Endothelial cell of umbilical vein (primary cell): ENCODE results near the gene MAML2. TPM values are rescaled to one million over a fixed set of nuclear protein-coding genes. Genes with fewer than 3 reads are reported as not detected.
A peak's percentile ranks its signal among the peaks of the same experiment; 100 is the strongest.

Experiments used
- BruUV-seq: library from RNA; stranded (reverse); fragments of 400-500 nt; replicated peaks from 2 replicates; lab custom pipeline; 2021; lab: Mats Ljungman, UMichigan
- CTCF ChIA-PET: fragments of 300-600, 350-600 bp; sonication (Branson Sonifier 250); formaldehyde crosslinking; loops from one replicate; lab custom pipeline; 2021; ENCODE audit warnings: antibody characterized with exemption, inconsistent platforms; lab: Charles Lee
- POLR2A ChIA-PET: fragments of 300-600, 350-600 bp; sonication (Branson Sonifier 250); formaldehyde crosslinking; loops from one replicate; lab custom pipeline; 2021; ENCODE audit warnings: antibody characterized with exemption, inconsistent platforms; lab: Charles Lee
- DNase-seq: peaks from one replicate; pipeline ENCODE4 v3.0.0-alpha.2; 2011; ENCODE audit warnings: low read depth, low spot score
- FAIRE-seq: peaks from 2 replicates; lab custom pipeline; 2011; peaks lifted over from hg19 to GRCh38; lab: Jason Lieb, UNC
- H2AFZ ChIP-seq: 2 replicates; pipeline ENCODE4 v1.6.0; 2012; ENCODE audit warnings: low read depth, low read length, control low read depth, inconsistent platforms
- H3K27ac ChIP-seq: 2 replicates; pipeline ENCODE4 v1.5.1; 2011; ENCODE audit warnings: low read depth, mild to moderate bottlenecking, control low read depth, low read length, moderate library complexity; ENCODE audit not compliant: insufficient read depth
- H3K27me3 ChIP-seq, 2 experiments: 2 replicates each; pipeline versions ENCODE4 v1.6.0 to v1.6.1; 2011; ENCODE audit warnings: low read length in 2 of 2, mixed read lengths in 1 of 2; ENCODE audit not compliant: control insufficient read depth in 2 of 2, insufficient read depth in 2 of 2
- H3K36me3 ChIP-seq, 2 experiments: 2 replicates in 1 of 2; 3 replicates in 1 of 2; pipeline ENCODE4 v1.5.1; 2011; ENCODE audit warnings: low read length in 2 of 2, mild to moderate bottlenecking in 1 of 2, moderate library complexity in 1 of 2; ENCODE audit not compliant: control insufficient read depth in 2 of 2, insufficient read depth in 2 of 2; ENCODE audit errors: extremely low read depth in 1 of 2
- H3K4me1 ChIP-seq: 3 replicates; pipeline ENCODE4 v1.5.1; 2011; ENCODE audit warnings: mild to moderate bottlenecking, low read length; ENCODE audit not compliant: control insufficient read depth, insufficient read depth; ENCODE audit errors: extremely low read depth
- H3K4me2 ChIP-seq: 2 replicates; pipeline ENCODE4 v1.6.1; 2011; ENCODE audit warnings: low read length, control low read depth, mixed read lengths; ENCODE audit not compliant: insufficient read depth
- H3K4me3 ChIP-seq, 3 experiments: fragments of 200-600 bp in 1 of 3; sonication (generic), shearing (Covaris generic) in 1 of 3; replicated peaks in 1 of 3; 2 replicates each; pipeline ENCODE4 v1.5.1; 2011 to 2016; ENCODE audit warnings: control low read depth in 3 of 3, low read length in 3 of 3, mild to moderate bottlenecking in 2 of 3, inconsistent platforms in 1 of 3, low read depth in 1 of 3, moderate library complexity in 1 of 3; ENCODE audit not compliant: insufficient read depth in 1 of 3
- H3K79me2 ChIP-seq: 2 replicates; pipeline ENCODE4 v1.6.0; 2012; ENCODE audit warnings: low read length, inconsistent platforms; ENCODE audit not compliant: control insufficient read depth, insufficient read depth
- H3K9ac ChIP-seq: replicated peaks from 2 replicates; pipeline ENCODE3; 2011; ENCODE audit warnings: low read length, control low read depth; ENCODE audit not compliant: insufficient read depth; ENCODE audit errors: extremely low read depth
- H3K9me1 ChIP-seq: replicated peaks from 3 replicates; pipeline ENCODE4 v1.6.0; 2011; ENCODE audit warnings: mild to moderate bottlenecking, low read length; ENCODE audit not compliant: control insufficient read depth, insufficient read depth; ENCODE audit errors: extremely low read depth
- H3K9me3 ChIP-seq: replicated peaks from 2 replicates; pipeline ENCODE4 v1.5.1; 2012; ENCODE audit warnings: low read length, inconsistent platforms; ENCODE audit not compliant: control insufficient read depth, insufficient read depth
- H4K20me1 ChIP-seq: replicated peaks from 2 replicates; pipeline ENCODE3; 2011; ENCODE audit warnings: mild to moderate bottlenecking, low read length; ENCODE audit not compliant: control insufficient read depth, insufficient read depth; ENCODE audit errors: extremely low read depth
- EZH2 ChIP-seq: IDR thresholded peaks from 2 replicates; pipeline ENCODE4 v1.6.1; 2012; ENCODE audit warnings: borderline replicate concordance, low read depth, mild to moderate bottlenecking, moderate library complexity, low read length, inconsistent platforms; ENCODE audit not compliant: severe bottlenecking
- FOS ChIP-seq: IDR thresholded peaks from 2 replicates; pipeline ENCODE4 v1.6.1; 2011; ENCODE audit warnings: mild to moderate bottlenecking, low read length, moderate library complexity, borderline replicate concordance; ENCODE audit not compliant: insufficient read depth
- JUN ChIP-seq: IDR thresholded peaks from 2 replicates; pipeline ENCODE4 v1.6.1; 2011; ENCODE audit warnings: borderline replicate concordance, low read depth; ENCODE audit not compliant: insufficient read length, insufficient read depth
- MYC ChIP-seq: IDR thresholded peaks from one replicate; pipeline ENCODE4 v1.6.1; 2011; ENCODE audit warnings: mild to moderate bottlenecking, low read depth, low read length
- POLR2A ChIP-seq: IDR thresholded peaks from 2 replicates; pipeline ENCODE4 v1.6.1; 2012; ENCODE audit warnings: low read depth, mild to moderate bottlenecking, control low read depth, low read length
- POLR2AphosphoS5 ChIP-seq: IDR thresholded peaks from 2 replicates; pipeline ENCODE4 v1.6.1; 2012; ENCODE audit warnings: low read depth, mild to moderate bottlenecking, control low read depth, low read length, moderate library complexity; ENCODE audit not compliant: insufficient read depth
- dilution Hi-C: fragments of 300-500 bp; cut with MboI; formaldehyde crosslinking; loops from one replicate; pipeline ENCODE4 v1.15.0; 2019; ENCODE audit warnings: low sequenced_read_pairs; ENCODE audit not compliant: extremely low pct_ligation_motif_present
- intact Hi-C: fragments of 100-400 bp; cut with micrococcal nuclease; formaldehyde crosslinking; loops from one replicate; pipeline ENCODE4 v1.10.0; 2022
- polyA plus RNA-seq, 4 experiments: library from polyadenylated mRNA; depleted of rRNA in 3 of 4; stranded (reverse) in 3 of 4; unstranded in 1 of 4; fragments of >200 nt; gene quantifications; 2 replicates each; pipeline versions ENCODE4 v1.2.1 to v1.2.3, GENCODE V29; 2011 to 2012; ENCODE audit warnings: missing spikeins in 1 of 4
- total RNA-seq: library from RNA; stranded (reverse); gene quantifications from 2 replicates; pipeline ENCODE4 v1.2.3, GENCODE V29; 2021

MAML2 gene
- total and polyA plus RNA-seq, 2 donors (not counting 3 experiments of a cell fraction or from before 2014, with no cell fraction given): 12.4 to 16.8 TPM

DNA sequence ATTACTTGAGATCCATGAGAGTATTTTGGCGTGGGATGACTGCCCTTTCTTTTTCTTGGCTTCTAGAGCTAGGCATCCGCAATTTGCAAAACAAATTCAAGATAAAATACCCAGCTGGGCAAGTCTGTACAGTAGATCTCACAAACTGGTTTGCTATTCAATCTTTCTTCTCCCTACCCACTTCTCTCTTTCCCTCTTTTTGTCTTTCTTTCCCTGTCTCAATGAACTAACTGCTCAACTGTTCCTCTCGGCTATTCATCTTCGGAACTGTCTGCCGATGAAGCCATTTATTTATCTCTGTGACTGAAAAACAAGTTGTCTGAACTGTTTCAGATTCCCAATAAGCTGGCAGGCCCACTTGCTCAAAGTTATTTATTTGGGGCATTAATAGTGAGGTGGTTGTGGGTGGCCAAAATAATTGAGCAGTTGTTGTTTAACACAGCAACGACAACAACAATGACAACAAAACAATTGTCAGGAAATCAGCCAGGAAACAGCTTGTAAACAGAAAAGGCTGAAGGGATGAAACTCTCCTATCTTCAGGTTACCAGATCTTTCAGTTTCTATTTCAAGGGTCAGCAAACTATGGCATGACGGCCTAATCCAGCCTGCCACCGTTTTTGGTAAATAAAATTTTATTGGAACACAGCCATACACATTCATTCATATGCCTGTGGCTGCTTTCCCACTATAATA, 343.1 kb downstream of the MAML2 start:
- H3K4me1 ChIP-seq: no peaks in the 10 kb centered on the region
- H4K20me1 ChIP-seq: no peaks in the 10 kb centered on the region
- intact Hi-C loops (no loop called here), dilution Hi-C loops (no loop called here)
- no peaks in the 10 kb centered on the region for H3K9me3 ChIP-seq
- no peaks in the 10 kb centered on the region for H3K9me1 ChIP-seq
- H3K79me2 ChIP-seq: no peaks in the 10 kb centered on the region
- H3K4me2 ChIP-seq: no peak overlapping the region
- BruUV-seq: no TSS peak
- H2AFZ ChIP-seq: no peak overlapping the region
- H3K9ac ChIP-seq: no peak overlapping the region
- H3K27me3 ChIP-seq: no peaks in the 10 kb centered on the region
- TF ChIP-seq EZH2: no peak
- no peak for TF ChIP-seq FOS
- no peaks in the 10 kb centered on the region for H3K36me3 ChIP-seq
- POLR2A ChIA-PET: no interaction called here
- FAIRE-seq (no peak), DNase-seq (peak; percentile 13)
- H3K27ac ChIP-seq: no peak overlapping the region
- H3K4me3 ChIP-seq: no peak overlapping the region
- CTCF ChIA-PET: interaction anchor here (2.0 kb wide), 1 partner anchor 164 kb away, joined by 6 read pairs; no protein-coding TSS in a partner anchor

DNA sequence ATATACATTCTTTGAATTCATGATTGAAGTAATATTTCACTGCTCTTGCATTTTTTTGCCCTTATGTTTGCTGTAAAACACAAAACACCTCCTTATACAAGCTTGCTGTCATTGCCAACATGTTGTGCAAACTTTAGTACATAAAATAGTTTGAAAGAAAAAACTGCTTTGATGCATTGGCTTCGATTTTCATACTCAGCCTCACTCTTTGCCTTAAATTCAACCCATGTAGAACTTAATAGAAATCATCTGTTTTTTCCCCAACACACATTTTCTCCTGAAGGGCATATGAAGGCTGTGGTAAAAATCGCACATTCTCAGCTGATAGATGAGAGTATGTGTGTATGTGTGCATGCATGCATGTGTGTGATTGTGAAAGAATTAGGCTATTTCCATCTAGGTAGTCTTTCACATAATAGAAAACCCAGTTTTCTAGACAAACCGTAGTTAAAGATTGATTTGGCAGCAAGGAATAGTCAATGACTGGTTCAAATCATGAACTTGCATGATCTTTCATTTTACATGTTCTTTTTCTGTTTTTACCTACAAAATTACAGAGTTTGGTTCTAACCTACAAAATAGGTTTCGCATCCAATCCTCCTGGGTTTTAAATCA, 346.3 kb downstream of the MAML2 start:
- CTCF ChIA-PET: interaction anchor here (1.0 to 2.2 kb wide), 2 partner anchors 10 to 161 kb away, joined by 4 to 6 read pairs; no protein-coding TSS in a partner anchor
- intact Hi-C loops: no loop called here
- Histone ChIP-seq H3K4me2 (no peak overlapping the region), H3K9me1 (no peaks in the 10 kb centered on the region), H4K20me1 (no peaks in the 10 kb centered on the region), H3K4me3 (no peak overlapping the region), H2AFZ (no peak overlapping the region), H3K27me3 (no peaks in the 10 kb centered on the region), H3K4me1 (no peaks in the 10 kb centered on the region), H3K27ac (no peak overlapping the region), H3K79me2 (no peaks in the 10 kb centered on the region), H3K36me3 (no peaks in the 10 kb centered on the region), H3K9ac (no peak overlapping the region), H3K9me3 (no peaks in the 10 kb centered on the region)
- BruUV-seq: no TSS peak
- DNase-seq (no peak), FAIRE-seq (no peak)
- dilution Hi-C loops: no loop called here
- no peak for TF ChIP-seq JUN
- TF ChIP-seq MYC: no peak
- no peak for TF ChIP-seq POLR2AphosphoS5
- TF ChIP-seq EZH2: no peak
- no peak for TF ChIP-seq POLR2A
- no peak for TF ChIP-seq FOS
- POLR2A ChIA-PET: no interaction called here
